MM.1S (cell line): Measurements from ENCODE around the gene MACROD1.

Experiments used
- DNase-seq: peaks from one replicate; pipeline ENCODE4 v3.0.0-alpha.2; 2015
- H2AFZ ChIP-seq: fragments of 300-600 bp; sonication (generic); 2 replicates; pipeline ENCODE4 v1.6.0; 2016; ENCODE audit warnings: antibody characterized with exemption, low read length
- H3F3A ChIP-seq: fragments of 300-600 bp; sonication (generic); 2 replicates; pipeline ENCODE4 v1.6.1; 2016; ENCODE audit warnings: mild to moderate bottlenecking, antibody characterized with exemption, low read length, moderate library complexity, mixed read lengths; ENCODE audit not compliant: insufficient read depth
- H3K27ac ChIP-seq: fragments of 300-600 bp; sonication (generic); 2 replicates; pipeline ENCODE4 v1.5.1; 2016; ENCODE audit warnings: mild to moderate bottlenecking, low read length
- H3K27me3 ChIP-seq: fragments of 300-600 bp; sonication (generic); replicated peaks from 2 replicates; pipeline ENCODE4 v1.6.0; 2016; ENCODE audit warnings: low read length; ENCODE audit not compliant: insufficient read depth
- H3K36me3 ChIP-seq: fragments of 300-600 bp; sonication (generic); replicated peaks from 2 replicates; pipeline ENCODE4 v1.6.1; 2016; ENCODE audit warnings: mild to moderate bottlenecking, low read length, mixed read lengths; ENCODE audit not compliant: insufficient read depth
- H3K4me1 ChIP-seq: fragments of 300-600 bp; sonication (generic); 2 replicates; pipeline ENCODE4 v1.6.1; 2016; ENCODE audit warnings: low read length, mixed read lengths
- H3K4me2 ChIP-seq: fragments of 300-600 bp; sonication (generic); 2 replicates; pipeline ENCODE4 v1.6.0; 2016; ENCODE audit warnings: low read depth, low read length
- H3K4me3 ChIP-seq: fragments of 300-600 bp; sonication (generic); 2 replicates; pipeline ENCODE4 v1.5.1; 2016; ENCODE audit warnings: low read length, mixed read lengths
- H3K79me2 ChIP-seq: fragments of 300-600 bp; sonication (generic); 2 replicates; pipeline ENCODE4 v1.6.1; 2016; ENCODE audit warnings: mixed run types, low read length, mixed read lengths
- H3K9ac ChIP-seq: fragments of 300-600 bp; sonication (generic); 2 replicates; pipeline ENCODE4 v1.6.1; 2016; ENCODE audit warnings: low read length, mixed read lengths
- H3K9me2 ChIP-seq: fragments of 300-600 bp; sonication (generic); replicated peaks from 2 replicates; pipeline ENCODE4 v1.6.1; 2016; ENCODE audit warnings: mild to moderate bottlenecking, low read length, mixed read lengths; ENCODE audit not compliant: insufficient read depth
- H3K9me3 ChIP-seq: fragments of 300-600 bp; sonication (generic); replicated peaks from 2 replicates; pipeline ENCODE4 v1.6.1; 2016; ENCODE audit warnings: mild to moderate bottlenecking, low read length, mixed read lengths; ENCODE audit not compliant: insufficient read depth
- H4K20me1 ChIP-seq: fragments of 300-600 bp; sonication (generic); 2 replicates; pipeline ENCODE4 v1.6.1; 2016; ENCODE audit warnings: mild to moderate bottlenecking, low read length, moderate library complexity, mixed read lengths; ENCODE audit not compliant: insufficient read depth
- CTCF ChIP-seq: fragments of 300-600 bp; sonication (generic); IDR thresholded peaks from 2 replicates; pipeline ENCODE4 v1.5.1; 2016; ENCODE audit warnings: antibody characterized with exemption, low read length, mixed read lengths
- EZH2 ChIP-seq: fragments of 300-600 bp; sonication (generic); optimal IDR thresholded peaks from 2 replicates; pipeline ENCODE3; 2017; ENCODE audit warnings: low read depth, mild to moderate bottlenecking, antibody characterized with exemption, low read length, mixed read lengths
- EZH2phosphoT487 ChIP-seq: fragments of 300-600 bp; sonication (generic); IDR thresholded peaks from 2 replicates; pipeline ENCODE4 v1.6.1; 2018; ENCODE audit warnings: antibody characterized with exemption, low read length

MACROD1 gene

DNA sequence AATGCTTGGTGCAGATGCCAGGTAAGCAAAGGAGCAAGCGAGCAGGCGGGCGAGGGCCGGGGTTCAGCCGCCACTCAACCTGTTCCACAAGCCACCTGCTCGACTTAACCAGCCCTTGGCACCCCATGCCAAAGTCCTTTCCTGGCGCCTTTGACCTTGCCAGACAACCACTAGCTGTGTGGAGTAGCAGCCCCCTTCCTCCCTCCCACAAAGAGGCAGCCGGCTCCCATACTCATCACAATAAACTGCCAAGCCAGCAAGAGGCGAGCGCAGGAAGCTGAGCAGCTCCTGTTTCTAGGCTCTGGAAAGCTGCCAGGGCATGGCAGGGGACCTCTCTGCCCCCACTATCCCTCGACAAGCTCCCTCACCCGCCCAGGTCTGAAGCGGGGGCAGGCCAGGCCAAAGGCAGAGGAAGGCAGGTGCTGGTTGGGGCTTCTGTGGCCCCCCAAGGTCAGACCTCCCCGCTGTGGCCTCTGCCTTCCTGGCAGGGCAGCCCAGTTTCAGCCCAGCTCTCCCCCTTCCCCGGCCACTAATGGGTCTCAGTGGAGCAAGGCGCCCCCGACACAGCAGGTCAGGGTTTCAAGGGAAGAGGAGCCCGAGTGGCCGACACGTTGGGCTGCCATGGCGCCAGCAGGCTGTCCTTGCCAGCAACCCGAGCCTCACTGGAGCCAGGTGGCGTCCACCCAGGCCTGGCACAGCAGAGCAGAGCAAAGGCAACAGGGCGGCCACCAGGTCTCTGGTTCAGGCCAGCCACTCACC lies 15.3 kb downstream of the MACROD1 start:
- H3K79me2 ChIP-seq, result no peaks in the 10 kb centered on the region
- DNase-seq, result no peak
- no peaks in the 10 kb centered on the region for H3K27me3 ChIP-seq
- H3K36me3 ChIP-seq, result no peaks in the 10 kb centered on the region
- H3K4me1 ChIP-seq, result no peaks in the 10 kb centered on the region
- H3K4me3 ChIP-seq, result no peak overlapping the region
- no peak overlapping the region for H3K4me2 ChIP-seq
- H3K9me2 ChIP-seq, result no peaks in the 10 kb centered on the region
- no peak overlapping the region for H2AFZ ChIP-seq
- H3K9me3 ChIP-seq, result no peaks in the 10 kb centered on the region
- TF ChIP-seq EZH2 (no peak), EZH2phosphoT487 (no peak), CTCF (no peak)
- no peaks in the 10 kb centered on the region for H4K20me1 ChIP-seq
- H3K27ac ChIP-seq, result no peak overlapping the region
- no peaks in the 10 kb centered on the region for H3F3A ChIP-seq
- H3K9ac ChIP-seq, result no peak overlapping the region

GRCh38 chr11:64150051-64150450 lies 15.9 kb downstream of the MACROD1 start:
- Histone ChIP-seq H3K4me2 (no peak overlapping the region), H3K4me3 (no peak overlapping the region), H3K9me3 (no peaks in the 10 kb centered on the region), H3K27me3 (no peaks in the 10 kb centered on the region), H2AFZ (no peak overlapping the region), H3K4me1 (no peaks in the 10 kb centered on the region), H3K27ac (no peak overlapping the region), H3F3A (no peaks in the 10 kb centered on the region), H4K20me1 (no peaks in the 10 kb centered on the region), H3K9me2 (no peaks in the 10 kb centered on the region), H3K9ac (no peak overlapping the region), H3K36me3 (no peaks in the 10 kb centered on the region), H3K79me2 (no peaks in the 10 kb centered on the region)
- DNase-seq, result no peak
- no peak for TF ChIP-seq EZH2

GRCh38 chr11:64148917-64149617 lies 16.8 kb downstream of the MACROD1 start:
- Histone ChIP-seq H3K4me3 (no peak overlapping the region), H4K20me1 (no peaks in the 10 kb centered on the region), H3F3A (no peaks in the 10 kb centered on the region), H3K4me1 (no peaks in the 10 kb centered on the region), H3K4me2 (no peak overlapping the region), H3K9me2 (no peaks in the 10 kb centered on the region), H3K9ac (no peak overlapping the region), H3K27ac (no peak overlapping the region), H2AFZ (no peak overlapping the region), H3K36me3 (no peaks in the 10 kb centered on the region), H3K27me3 (no peaks in the 10 kb centered on the region), H3K79me2 (no peaks in the 10 kb centered on the region), H3K9me3 (no peaks in the 10 kb centered on the region)
- DNase-seq, result no peak
- TF ChIP-seq CTCF (no peak), EZH2 (no peak), EZH2phosphoT487 (no peak)
